Islet of Langerhans (tissue), 1 donor: ENCODE measurements around the gene SCAF4.
"Not testable (repeated sequence)": the region's sequence is repeated elsewhere in the genome, so short reads cannot be mapped to it uniquely, and the experiment has no call there.

Experiments used
- FAIRE-seq: peaks from one replicate; lab custom pipeline; 2011; peaks lifted over from hg19 to GRCh38; lab: Jason Lieb, UNC

The SCAF4 gene, protein sequence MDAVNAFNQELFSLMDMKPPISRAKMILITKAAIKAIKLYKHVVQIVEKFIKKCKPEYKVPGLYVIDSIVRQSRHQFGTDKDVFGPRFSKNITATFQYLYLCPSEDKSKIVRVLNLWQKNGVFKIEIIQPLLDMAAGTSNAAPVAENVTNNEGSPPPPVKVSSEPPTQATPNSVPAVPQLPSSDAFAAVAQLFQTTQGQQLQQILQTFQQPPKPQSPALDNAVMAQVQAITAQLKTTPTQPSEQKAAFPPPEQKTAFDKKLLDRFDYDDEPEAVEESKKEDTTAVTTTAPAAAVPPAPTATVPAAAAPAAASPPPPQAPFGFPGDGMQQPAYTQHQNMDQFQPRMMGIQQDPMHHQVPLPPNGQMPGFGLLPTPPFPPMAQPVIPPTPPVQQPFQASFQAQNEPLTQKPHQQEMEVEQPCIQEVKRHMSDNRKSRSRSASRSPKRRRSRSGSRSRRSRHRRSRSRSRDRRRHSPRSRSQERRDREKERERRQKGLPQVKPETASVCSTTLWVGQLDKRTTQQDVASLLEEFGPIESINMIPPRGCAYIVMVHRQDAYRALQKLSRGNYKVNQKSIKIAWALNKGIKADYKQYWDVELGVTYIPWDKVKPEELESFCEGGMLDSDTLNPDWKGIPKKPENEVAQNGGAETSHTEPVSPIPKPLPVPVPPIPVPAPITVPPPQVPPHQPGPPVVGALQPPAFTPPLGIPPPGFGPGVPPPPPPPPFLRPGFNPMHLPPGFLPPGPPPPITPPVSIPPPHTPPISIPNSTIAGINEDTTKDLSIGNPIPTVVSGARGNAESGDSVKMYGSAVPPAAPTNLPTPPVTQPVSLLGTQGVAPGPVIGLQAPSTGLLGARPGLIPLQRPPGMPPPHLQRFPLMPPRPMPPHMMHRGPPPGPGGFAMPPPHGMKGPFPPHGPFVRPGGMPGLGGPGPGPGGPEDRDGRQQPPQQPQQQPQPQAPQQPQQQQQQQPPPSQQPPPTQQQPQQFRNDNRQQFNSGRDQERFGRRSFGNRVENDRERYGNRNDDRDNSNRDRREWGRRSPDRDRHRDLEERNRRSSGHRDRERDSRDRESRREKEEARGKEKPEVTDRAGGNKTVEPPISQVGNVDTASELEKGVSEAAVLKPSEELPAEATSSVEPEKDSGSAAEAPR

DNA sequence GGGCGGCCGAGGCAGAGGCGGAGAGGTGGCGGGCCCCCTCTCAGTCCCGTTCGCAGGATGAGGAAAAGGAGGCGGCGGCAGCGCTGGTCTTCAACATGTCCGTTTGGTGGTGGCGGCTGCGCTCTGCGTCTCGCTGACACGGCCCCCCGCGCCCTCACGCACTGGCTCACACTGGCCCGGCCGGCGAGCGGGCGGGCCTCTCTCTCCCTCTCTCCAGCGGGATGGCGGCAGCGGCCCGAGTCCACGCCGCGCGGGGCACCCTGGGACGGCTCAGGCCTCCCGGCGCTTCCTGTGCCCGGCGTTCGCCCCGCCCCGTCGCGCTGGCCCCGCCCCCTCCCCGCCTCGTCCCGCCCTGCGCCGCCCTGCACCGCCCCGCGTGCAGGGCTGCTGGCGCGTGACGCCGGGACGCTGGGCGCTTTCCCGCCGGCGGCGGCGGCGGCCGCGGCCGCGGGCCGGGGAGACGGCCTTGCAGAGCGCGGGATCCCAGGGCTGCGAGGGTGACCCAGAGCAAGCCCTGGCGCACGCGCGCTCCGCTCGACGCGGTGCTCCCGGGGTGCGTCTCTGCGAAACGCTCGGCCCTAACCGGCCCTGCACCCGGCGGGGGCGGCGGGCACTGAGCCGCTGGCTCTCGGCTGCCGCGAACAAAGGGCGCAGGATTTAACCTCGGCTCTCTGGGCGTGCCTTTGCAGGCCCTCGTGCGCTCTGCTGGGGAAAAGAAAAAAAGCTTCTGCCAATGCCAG is at the start of gene SCAF4:
Gene SCAF4, minus strand, starts transcription at position 262 of the 740 bp plus-strand sequence. CDS start 426 bp downstream, outside the sequence.
- no peak for FAIRE-seq

DNA sequence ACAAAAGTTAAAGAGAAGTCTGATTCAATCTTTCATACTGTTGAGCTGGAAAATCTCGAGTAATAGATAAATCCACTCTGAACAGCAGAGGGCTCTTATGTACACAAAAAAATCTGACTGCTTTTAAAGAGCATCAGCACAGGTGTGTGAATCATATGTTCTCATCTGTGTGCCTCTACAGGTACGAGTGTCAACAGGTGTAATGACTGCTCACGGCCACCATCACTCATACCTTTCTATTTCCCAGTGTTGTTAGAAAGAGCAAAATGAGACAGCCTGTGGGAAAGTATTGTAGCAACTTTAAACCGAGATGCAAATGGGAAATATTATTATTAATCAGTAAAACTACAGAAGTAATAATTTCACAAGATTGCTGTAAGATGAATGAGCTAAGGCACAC is 49.0 kb upstream of the SCAF4 start:
- peak; percentile 61 for FAIRE-seq

DNA sequence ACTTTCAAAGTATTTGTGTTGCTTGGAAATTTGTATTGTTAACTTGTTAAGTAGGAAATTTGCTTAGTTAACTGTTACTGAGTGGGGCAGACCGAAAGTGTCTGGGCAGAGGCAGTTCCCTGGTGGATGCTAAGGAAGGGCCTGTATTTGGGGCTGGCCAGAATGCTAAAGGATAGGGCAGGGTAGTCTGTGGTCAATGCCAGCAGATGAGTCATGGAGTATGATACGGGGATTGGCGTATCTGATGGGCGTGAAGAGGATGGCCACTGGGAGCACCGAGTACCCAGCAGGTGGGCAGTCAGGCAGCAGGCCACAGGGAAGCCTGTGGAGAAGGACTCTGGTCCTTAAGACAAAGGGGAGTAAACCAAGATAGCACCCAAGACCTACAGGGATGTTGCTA is 46.6 kb upstream of the SCAF4 start:
- no peak for FAIRE-seq

DNA sequence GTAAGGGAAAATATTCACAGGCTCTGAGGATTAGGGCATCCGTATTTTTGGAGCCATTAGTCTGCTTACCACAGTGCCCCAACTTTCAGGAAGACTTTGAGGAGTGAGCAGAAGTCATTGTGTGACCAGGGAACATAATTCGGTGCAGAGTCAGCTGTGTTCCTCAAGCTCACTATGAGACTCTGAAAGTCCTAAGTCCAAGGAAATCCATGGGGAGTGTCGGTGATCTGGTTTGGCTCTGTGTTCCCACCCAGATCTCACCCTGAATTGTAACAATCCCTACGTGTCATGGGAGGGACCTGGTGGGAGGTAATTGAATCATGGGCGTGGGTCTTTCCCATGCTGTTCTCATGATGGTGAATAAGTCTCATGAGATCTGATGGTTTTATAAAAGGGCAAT is 45.9 kb upstream of the SCAF4 start:
- no peak for FAIRE-seq

DNA sequence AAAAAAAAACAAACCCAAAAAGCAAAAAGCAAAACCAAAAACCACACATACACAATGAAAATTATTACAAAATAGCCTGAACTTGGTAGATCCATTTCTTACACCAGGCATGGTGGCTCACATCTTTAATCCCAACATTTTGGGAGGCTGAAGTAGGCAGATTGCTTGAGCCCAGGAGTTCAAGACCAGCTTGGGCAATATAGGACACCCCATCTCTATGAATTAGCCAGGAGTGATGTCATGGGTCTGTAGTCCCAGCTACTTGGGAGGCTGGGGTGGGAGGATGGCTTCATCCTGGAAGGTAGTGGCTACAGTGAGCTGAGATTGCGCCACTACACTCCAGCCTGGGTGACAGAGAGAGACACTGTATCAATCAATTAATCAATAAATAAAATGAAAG is 42.1 kb upstream of the SCAF4 start:
- no peak for FAIRE-seq

DNA sequence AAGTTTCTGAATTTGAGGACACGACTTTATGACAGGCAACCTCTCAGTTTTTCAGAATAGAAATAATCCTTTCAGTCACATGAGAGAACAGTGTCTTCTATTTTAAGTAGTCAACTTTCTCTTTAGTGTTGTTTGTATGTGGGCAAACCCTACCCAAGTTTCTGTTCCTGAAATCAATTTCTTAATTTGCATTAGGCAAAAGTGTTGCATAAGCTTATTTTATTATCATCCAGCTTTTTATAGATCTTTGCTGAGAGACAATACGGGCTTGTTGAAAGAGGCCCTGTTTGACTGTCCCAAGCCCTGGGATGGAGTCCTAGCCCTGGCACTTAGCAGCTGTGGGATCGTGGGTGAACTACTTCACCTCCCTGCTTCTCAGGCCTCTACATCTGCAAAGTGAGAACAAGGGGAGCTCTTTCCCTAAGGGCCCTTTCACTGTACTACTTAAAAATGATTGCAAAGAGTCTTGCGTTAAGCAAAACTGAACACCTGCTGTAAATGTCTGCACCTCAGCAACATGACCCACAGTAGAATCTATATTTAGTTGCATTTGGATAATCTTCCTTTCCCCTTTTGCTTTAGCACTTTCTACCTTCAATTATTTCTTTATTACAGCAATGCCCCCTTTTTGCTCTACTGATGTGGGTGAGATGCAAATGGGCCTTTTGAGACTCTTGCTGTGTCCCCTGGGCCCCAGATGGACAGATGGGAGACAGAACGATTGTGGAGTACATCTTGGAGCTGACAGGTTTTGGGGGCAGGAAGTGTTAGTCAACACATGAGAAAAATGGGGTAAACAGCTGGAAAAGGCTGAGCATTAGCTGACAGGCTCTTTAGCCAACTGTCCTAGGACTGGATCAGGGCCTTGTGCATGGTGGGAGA is 41.0 kb upstream of the SCAF4 start:
- no peak for FAIRE-seq

DNA sequence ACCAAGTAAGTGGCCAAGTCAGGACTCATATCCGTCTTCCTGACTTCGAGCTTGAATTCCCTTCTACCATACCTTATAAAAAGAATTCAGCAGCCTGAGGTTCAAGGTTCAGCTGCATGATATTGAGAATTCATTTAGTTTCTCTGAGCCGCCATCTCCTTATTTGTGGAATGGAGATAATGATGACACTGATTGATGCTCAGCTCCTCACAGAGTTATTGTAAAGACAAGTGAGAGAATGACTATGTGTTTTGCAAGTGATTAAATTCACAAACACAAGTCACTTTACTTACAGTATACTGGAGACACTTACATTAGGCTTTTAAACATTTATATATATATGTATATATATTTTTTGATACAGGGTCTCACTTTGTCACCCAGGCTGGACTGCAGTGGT is 39.8 kb upstream of the SCAF4 start:
- no peak for FAIRE-seq

DNA sequence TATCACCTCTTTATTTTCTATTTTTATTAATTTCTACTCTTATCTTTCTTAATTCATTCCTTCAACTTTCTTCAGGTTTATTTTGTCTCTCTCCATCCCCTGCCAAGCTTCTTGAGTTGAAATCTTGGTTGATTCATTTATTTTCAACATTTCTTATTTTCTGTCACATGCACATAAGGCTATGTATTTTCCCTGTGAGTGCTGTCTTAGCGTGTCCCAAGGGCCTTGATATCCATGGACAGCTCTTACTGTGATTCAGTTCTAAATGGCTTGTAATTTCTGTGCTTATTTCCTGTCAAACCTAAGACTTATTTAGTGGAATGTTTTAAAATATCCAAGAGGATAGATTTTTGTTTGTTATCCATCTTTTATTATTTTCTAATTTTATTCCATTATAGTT is 36.8 kb upstream of the SCAF4 start:
- FAIRE-seq = no peak

DNA sequence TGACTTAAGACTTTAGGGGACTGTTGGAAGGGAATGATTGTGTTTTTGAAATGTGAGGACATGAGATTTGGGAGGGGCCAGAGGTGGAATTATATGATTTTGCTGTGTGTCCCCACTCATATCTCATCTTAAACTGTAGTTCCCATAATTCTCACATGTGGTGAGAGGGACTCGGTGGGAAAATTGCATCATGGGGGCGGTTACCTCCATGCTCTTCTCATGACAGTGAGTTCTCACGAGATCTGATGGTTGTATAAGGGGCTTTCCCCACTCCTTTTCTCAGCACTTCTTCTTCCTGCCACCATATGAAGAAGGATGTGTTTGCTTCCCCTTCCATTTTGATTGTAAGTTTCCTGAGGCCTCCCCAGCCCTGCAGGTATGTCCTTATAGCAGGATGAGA is 35.0 kb upstream of the SCAF4 start:
- FAIRE-seq = no peak

DNA sequence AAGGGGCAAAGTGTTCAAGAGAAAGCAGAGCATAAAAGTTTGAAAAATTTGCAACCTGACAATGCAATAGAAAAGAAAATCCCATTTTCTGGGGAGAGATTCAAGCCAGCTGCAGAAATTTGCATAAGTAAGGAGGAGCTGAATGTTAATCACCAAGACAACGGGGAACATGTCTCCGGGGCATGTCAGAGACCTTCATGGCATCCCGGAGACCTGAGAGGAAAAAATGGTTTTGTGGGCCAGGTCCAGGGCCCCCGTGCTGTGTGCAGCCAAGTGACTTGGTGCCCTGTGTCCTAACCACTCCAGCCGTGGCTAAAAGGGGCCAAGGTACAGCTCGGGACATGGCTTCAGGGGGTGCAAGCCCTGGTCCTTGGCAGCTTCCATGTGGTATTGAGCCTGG is 33.9 kb upstream of the SCAF4 start:
- FAIRE-seq = not testable (repeated sequence)

DNA sequence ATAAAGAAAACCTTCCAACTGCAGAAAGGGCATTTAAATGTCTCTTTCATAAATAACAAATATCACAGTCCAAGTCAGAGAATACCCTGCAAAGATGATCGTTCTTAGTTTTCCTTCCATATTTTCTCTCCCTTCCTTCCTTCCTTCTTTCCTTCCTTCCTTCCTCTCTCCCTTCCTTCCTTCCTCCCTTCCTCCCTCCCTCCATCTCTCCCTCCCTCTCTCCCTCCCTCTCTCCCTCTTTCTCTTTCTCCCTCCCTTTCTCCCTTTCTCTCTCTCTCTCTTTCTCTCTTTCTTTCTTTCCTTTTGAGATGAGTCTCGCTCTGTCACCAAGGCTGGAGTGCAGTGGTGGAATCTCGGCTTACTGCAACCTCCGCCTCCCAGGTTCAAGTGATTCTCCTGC is 29.0 kb upstream of the SCAF4 start:
- no peak for FAIRE-seq

DNA sequence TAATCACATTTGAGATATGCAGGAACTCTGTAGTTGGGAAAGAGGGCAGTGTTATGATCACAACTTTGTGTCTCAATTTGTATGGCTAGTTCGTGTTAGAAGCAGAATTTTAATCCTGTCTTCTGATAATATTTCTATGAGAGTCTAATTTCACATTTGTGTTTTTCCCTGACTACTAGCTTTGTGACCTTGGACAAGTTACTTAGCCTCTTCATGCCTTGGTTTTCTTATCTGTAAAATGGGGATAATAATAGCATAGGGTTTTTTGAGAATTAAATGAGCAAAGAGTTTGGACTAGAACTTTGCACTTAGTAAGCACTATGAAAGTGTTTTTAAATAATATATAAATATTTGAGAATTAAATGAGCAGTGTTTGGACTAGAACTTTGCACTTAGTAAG is 24.9 kb upstream of the SCAF4 start:
- FAIRE-seq = no peak

DNA sequence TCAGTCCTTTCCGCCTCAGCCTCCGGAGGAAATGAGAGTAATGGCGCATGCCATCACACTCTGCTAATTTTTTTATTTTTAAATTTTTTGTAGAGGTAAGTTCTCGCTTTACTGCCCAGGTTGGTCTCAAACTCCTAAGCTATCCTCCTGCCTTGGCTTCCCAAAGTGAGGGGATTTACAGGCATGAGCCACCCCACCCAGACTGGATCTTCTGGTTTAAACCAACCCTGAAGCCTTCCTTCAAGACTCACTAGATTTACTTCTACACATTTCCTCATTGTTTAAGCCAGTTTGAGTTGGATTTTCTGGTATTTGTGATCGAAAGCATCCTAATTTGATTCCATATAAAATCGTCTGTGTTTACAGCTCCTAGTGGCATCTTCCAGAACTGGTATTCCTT is 23.1 kb upstream of the SCAF4 start:
- FAIRE-seq = no peak

DNA sequence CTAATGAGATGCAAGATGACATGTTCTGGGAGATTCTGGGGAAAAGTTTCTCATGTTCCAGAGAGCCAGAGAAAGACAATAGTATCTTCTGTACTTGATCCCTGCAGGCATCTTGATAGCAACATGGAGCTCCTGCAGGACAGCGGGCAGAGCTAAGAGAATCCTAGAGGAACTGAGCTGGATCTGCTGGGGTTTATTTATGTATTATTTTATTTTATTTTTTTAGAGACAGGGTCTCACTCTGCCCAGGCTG is 22.7 kb upstream of the SCAF4 start:
- no peak for FAIRE-seq

DNA sequence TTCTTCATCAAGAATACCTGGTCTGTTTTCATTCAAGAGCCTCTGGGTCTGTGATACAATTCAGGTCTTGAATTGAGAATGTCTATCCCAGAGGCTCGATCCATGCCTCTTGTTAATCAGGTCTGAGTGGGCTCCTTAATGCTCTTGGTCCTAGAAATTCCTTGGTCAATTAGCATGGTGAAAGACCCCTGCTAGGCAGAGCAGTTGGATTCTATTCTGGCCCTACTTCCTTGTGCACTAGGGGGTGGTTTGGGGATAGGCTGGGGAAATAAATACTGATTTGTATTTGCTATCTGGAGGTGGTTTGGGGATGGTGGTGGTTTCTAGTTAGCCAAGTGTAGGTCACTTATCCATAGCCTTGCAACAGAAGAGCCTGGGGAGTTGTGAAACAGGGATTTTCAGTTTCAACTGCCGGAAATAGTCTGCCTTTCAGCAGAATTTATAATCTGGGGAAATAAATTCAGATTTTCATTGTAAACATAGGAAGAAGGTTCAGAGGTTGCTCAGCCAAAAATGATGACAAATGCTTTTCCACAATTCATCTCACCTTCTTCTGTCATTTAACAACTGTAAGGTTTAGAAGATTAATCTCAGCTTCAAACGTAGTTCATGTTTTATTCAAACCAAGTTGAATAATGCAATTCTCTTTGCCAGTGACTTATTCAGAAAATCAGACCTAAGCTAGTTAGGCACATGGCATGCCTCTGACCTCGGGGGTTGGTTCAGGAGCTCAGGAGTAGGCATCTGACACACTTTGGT is 22.2 kb upstream of the SCAF4 start:
- no peak for FAIRE-seq

DNA sequence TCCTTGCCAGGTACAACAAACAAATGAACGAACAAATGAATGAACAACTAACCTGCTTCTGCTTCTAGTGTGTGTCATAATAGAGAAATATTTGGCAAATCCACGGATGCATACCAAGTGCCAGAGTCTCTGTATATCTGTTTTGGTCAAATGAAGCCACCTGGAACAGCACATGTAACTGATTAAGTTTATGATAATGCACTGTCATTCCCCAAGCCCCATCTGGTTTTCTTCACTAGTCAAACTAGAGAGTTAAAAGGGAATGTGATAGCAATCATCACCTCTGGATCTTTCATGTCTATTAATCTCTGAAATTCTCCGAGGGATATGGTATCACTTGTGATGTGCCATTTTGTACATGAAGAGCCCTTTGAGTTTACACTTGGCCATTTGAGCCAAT is 21.0 kb upstream of the SCAF4 start:
- FAIRE-seq = no peak

DNA sequence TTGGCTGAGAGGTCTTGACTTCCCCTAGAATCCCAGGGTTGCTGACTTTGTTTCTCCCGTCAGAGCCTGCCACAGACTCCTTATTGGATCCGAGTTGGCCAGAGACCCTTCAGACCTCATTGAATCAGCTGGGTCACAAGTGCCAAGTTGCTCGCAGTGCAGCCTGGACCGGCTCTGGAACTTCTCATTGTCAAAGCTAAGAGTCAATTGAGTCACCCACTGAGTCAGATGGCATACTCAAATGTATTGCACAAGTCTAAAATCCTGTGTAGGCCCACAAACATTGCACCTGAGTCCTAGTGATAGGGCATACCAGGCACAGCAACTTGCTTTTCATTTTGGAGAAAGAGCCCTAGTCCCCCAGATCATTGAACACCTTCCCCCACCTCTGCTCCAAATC is 20.4 kb upstream of the SCAF4 start:
- no peak for FAIRE-seq

DNA sequence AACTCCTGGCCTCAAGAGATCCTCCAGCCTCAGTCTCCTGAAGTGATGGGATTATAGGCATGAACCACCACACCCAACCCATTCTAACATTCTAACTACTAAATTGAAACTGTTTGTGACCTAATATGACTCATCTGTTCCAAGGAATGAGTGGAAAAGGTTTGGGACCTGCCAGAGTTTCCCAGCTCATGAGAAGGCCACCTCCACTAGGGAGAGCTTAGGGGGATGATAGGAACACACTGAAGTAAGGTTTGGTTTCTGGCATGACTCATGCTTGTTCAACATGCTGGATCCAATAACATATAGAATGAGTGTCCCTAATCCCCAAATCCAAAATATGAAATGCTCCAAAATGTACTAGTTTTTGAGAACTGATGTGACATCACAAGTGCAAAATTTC is 18.9 kb upstream of the SCAF4 start:
- FAIRE-seq = no peak

DNA sequence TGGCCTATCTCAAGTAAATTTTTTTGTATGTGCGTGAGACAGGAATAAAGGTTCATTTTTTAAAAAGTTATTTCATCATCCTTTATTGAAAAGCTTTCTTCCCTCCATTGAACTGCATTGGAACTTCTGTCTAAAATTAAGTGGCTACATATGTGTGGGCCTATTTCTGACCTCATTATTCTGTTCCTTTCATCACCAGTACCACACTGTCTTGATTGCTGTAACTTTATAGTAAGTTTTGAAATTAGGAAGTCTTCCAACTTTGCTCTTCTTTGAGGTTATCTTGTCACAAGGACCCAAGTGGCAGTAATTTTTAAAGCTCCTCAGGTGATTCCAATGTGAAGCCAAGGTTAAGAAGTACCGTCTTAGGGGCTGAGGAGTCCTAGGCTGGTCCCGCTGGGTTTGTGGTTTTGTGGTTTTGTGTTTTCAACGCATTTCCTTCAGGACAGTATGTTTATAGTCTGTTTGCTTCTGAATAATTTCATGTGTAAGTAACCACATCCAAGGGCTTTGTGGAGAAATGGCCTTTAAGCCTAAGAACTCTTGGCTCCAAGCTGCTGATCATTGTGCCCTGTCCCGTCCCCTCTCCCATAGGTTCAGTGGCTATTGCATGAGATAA is 12.4 kb upstream of the SCAF4 start:
- FAIRE-seq = no peak

DNA sequence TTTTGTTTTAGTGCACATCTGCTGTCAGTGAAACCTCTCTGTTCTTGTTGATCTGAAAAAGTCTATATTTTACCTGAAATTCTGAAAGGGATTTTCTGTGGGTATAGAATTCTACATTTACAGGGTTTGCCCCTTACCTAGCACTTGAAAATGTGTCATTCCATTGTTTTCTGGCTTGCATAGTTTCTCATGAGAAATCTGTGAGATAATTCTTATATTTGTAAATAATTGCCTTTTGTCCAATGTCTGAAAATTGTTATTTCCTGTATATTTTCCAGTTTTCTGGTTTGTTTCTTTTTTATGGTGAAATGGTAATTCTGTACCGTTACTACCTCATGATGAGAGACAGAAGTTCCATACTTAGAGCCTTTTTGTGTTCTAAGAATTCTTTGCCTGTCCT is 11.8 kb upstream of the SCAF4 start:
- no peak for FAIRE-seq
